Neuronal stem cell (in vitro differentiated cells): ENCODE data around the gene DPYSL5.
"Not testable (repeated sequence)": the region's sequence is repeated elsewhere in the genome, so short reads cannot be mapped to it uniquely, and the experiment has no call there.

Experiments used
- DNase-seq: peaks from one replicate; pipeline ENCODE4 v3.0.0-alpha.2; 2013; ENCODE audit warnings: low spot score
- H2AFZ ChIP-seq: one replicate; pipeline ENCODE4 v1.6.1; 2013; ENCODE audit warnings: mild to moderate bottlenecking, low read length, inconsistent platforms
- H2AK5ac ChIP-seq: 2 replicates; pipeline ENCODE4 v1.6.1; 2013; ENCODE audit warnings: low read depth, mild to moderate bottlenecking, inconsistent platforms, low read length, moderate library complexity, mixed read lengths
- H2BK120ac ChIP-seq: 2 replicates; pipeline ENCODE4 v1.6.1; 2013; ENCODE audit warnings: low read depth, mild to moderate bottlenecking, inconsistent platforms, low read length, moderate library complexity, mixed read lengths
- H2BK12ac ChIP-seq: one replicate; pipeline ENCODE4 v1.6.1; 2013; ENCODE audit warnings: low read length, inconsistent platforms
- H2BK15ac ChIP-seq: 2 replicates; pipeline ENCODE4 v1.6.1; 2013; ENCODE audit warnings: mild to moderate bottlenecking, low read length, inconsistent platforms, mixed read lengths
- H2BK5ac ChIP-seq: one replicate; pipeline ENCODE4 v1.6.1; 2013; ENCODE audit warnings: inconsistent platforms, mild to moderate bottlenecking, low read length, moderate library complexity
- H3K14ac ChIP-seq: one replicate; pipeline ENCODE4 v1.6.1; 2013; ENCODE audit warnings: low read length, inconsistent platforms
- H3K18ac ChIP-seq: 2 replicates; pipeline ENCODE4 v1.6.1; 2013; ENCODE audit warnings: low read length, inconsistent platforms
- H3K23ac ChIP-seq: 2 replicates; pipeline ENCODE4 v1.6.1; 2013; ENCODE audit warnings: low read depth, mild to moderate bottlenecking, mixed read lengths, low read length, inconsistent platforms; ENCODE audit not compliant: poor library complexity
- H3K27ac ChIP-seq: replicated peaks from 3 replicates; pipeline ENCODE4 v1.5.1; 2013; ENCODE audit warnings: low read length, inconsistent platforms
- H3K27me3 ChIP-seq, 3 experiments: 2 replicates each; pipeline ENCODE4 v1.6.1; 2013; ENCODE audit warnings: low read length in 3 of 3, mild to moderate bottlenecking in 2 of 3, inconsistent platforms in 1 of 3, low read depth in 1 of 3, mixed read lengths in 1 of 3, moderate library complexity in 1 of 3; ENCODE audit not compliant: control insufficient read depth in 3 of 3, insufficient read depth in 3 of 3
- H3K36me3 ChIP-seq, 2 donors: replicated peaks in 1 of 2; 2 replicates each; pipeline ENCODE4 v1.6.1; 2013; ENCODE audit warnings: low read length in 2 of 2; ENCODE audit not compliant: control insufficient read depth in 2 of 2, insufficient read depth in 2 of 2
- H3K4ac ChIP-seq: 2 replicates; pipeline ENCODE4 v1.6.1; 2013; ENCODE audit warnings: inconsistent platforms, mild to moderate bottlenecking, low read length, moderate library complexity
- H3K4me1 ChIP-seq, 2 donors: 1 replicate in 1 of 2; 2 replicates in 1 of 2; pipeline ENCODE4 v1.6.1; 2013; ENCODE audit warnings: low read length in 2 of 2, low read depth in 1 of 2; ENCODE audit not compliant: control insufficient read depth in 2 of 2, insufficient read depth in 1 of 2
- H3K4me2 ChIP-seq: one replicate; pipeline ENCODE4 v1.6.1; 2013; ENCODE audit warnings: mild to moderate bottlenecking, low read length, inconsistent platforms; ENCODE audit not compliant: insufficient read depth, poor library complexity, severe bottlenecking
- H3K4me3 ChIP-seq, 2 donors: 2 replicates each; pipeline ENCODE4 v1.5.1; 2013; ENCODE audit warnings: low read length in 2 of 2, mild to moderate bottlenecking in 2 of 2, inconsistent platforms in 1 of 2, moderate library complexity in 1 of 2
- H3K79me1 ChIP-seq: one replicate; pipeline ENCODE4 v1.6.1; 2013; ENCODE audit warnings: low read depth, mild to moderate bottlenecking, inconsistent platforms, low read length, moderate library complexity
- H3K9ac ChIP-seq: one replicate; pipeline ENCODE4 v1.6.1; 2013; ENCODE audit warnings: mild to moderate bottlenecking, low read depth, low read length, inconsistent platforms; ENCODE audit not compliant: poor library complexity
- H3K9me3 ChIP-seq, 2 donors: replicated peaks in 1 of 2; 2 replicates each; pipeline versions ENCODE3 to v1.6.1; 2013; ENCODE audit warnings: low read length in 2 of 2, mild to moderate bottlenecking in 2 of 2, inconsistent platforms in 1 of 2, low read depth in 1 of 2, mixed read lengths in 1 of 2, moderate library complexity in 1 of 2; ENCODE audit not compliant: control insufficient read depth in 2 of 2, insufficient read depth in 1 of 2
- H4K8ac ChIP-seq: one replicate; pipeline ENCODE4 v1.6.1; 2013; ENCODE audit warnings: low read depth, mild to moderate bottlenecking, inconsistent platforms, low read length, moderate library complexity
- H4K91ac ChIP-seq: one replicate; pipeline ENCODE4 v1.6.1; 2013; ENCODE audit warnings: low read length, low read depth, mild to moderate bottlenecking, inconsistent platforms; ENCODE audit not compliant: poor library complexity
- WGBS, 2 donors: extraction: QIAGEN DNeasy Blood & Tissue Kit; methylation state at CpG; one replicate each; pipeline ENCODE4 v1.1.7; 2013; ENCODE audit warnings: missing lambda C conversion rate in 2 of 2, mixed read lengths in 1 of 2; ENCODE audit not compliant: insufficient read length in 2 of 2, insufficient replicate concordance in 1 of 2; ENCODE audit errors: extremely low coverage in 2 of 2; 5-methylcytosine and 5-hydroxymethylcytosine counted together

Gene DPYSL5

DNA sequence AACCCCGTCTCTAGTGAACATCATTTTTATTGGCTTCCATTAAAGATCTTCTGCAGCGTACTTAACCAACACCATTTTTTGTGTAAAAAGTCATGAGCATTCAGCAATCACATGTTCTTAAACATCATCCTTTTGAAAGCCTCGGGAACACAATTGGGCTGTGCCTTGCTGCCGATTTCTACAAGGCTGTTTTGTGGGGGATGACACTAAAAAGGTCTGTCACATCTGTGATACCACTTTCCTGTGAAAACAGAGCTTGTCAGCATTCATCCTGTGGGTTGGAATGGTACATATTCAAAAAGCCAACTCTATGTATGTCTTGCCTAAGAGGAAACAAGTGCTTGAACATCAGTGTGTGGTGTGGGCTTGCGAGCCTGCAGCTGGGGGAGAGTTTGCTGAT, 73.4 kb downstream of the DPYSL5 start:
- no peak overlapping the region for H4K91ac ChIP-seq
- H3K18ac ChIP-seq = no peak overlapping the region
- H3K4me1 ChIP-seq = peaks cover 19 to 42% of the 10 kb centered on the region in 2 donors
- no peak overlapping the region for H3K9ac ChIP-seq
- no peak overlapping the region for H2BK12ac ChIP-seq
- H2BK15ac ChIP-seq = no peak overlapping the region
- H3K4me3 ChIP-seq = no peak overlapping the region
- H2BK120ac ChIP-seq = no peak overlapping the region
- WGBS, 2 donors = no CpG with 5 or more reads among the region's 5 CpGs
- H3K9me3 ChIP-seq = no peaks in the 10 kb centered on the region
- no peak overlapping the region for H2AK5ac ChIP-seq
- DNase-seq = no peak
- no peaks in the 10 kb centered on the region for H3K27me3 ChIP-seq
- H2BK5ac ChIP-seq = no peak overlapping the region
- H2AFZ ChIP-seq = no peak overlapping the region
- no peak overlapping the region for H3K27ac ChIP-seq
- H3K36me3 ChIP-seq = peaks cover 9 to 69% of the 10 kb centered on the region in 2 donors
- no peak overlapping the region for H3K4ac ChIP-seq
- no peak overlapping the region for H3K23ac ChIP-seq
- H3K79me1 ChIP-seq = peaks cover 7% of the 10 kb centered on the region
- H4K8ac ChIP-seq = no peak overlapping the region
- no peak overlapping the region for H3K4me2 ChIP-seq
- H3K14ac ChIP-seq = no peak overlapping the region

DNA sequence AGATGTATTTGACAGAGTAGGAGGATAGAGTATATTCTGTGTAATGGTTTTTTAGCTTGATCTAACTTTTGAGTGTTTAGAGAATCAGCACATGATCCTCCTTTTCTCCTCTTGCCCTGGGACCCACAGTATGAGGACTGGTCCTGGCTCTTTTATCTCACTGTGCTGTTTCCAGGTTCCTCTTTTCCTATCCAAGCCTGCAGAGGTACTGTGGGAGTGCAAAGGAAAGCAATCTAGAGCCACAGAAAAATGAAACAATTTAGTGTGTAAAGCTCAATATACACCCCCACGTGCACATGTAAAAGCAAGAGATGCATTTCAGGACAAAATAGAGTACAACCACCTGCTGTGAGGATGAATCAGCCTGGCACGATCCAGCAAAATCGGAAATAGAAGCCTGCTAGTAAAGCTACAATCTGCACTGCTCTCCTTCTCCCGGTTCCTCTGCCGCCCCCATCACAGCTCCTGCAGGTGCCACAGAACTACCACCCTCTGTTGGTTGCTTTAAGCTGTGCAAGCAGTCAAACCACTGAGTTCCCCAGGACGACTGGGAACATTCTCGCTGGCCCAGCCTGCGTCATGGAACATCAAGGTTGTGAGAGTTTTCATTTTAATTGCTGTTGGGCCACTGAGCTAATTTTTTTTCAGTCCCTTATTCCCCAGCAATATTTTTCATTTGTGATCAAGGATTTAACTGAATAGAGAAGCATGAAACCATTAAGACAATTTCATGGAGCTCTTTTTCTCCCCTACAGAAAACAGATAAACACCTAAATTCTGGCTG, 74.7 kb downstream of the DPYSL5 start:
- DNase-seq = no peak
- no peak overlapping the region for H4K91ac ChIP-seq
- no peak overlapping the region for H3K9ac ChIP-seq
- no peak overlapping the region for H2BK12ac ChIP-seq
- no peak overlapping the region for H2AK5ac ChIP-seq
- H3K4me2 ChIP-seq = no peak overlapping the region
- peaks cover 12 to 72% of the 10 kb centered on the region in 2 donors for H3K36me3 ChIP-seq
- no peak overlapping the region for H2BK5ac ChIP-seq
- H3K4me3 ChIP-seq = no peak overlapping the region
- H3K9me3 ChIP-seq = peaks cover 0 to 2% of the 10 kb centered on the region in 2 donors
- H2BK120ac ChIP-seq = no peak overlapping the region
- H3K4me1 ChIP-seq = peaks cover 19 to 42% of the 10 kb centered on the region in 2 donors
- H3K14ac ChIP-seq = no peak overlapping the region
- no peaks in the 10 kb centered on the region for H3K27me3 ChIP-seq
- no peak overlapping the region for H3K18ac ChIP-seq
- WGBS, 2 donors = no CpG with 5 or more reads among the region's 8 CpGs
- no peak overlapping the region for H4K8ac ChIP-seq
- H2AFZ ChIP-seq = no peak overlapping the region
- H3K4ac ChIP-seq = no peak overlapping the region
- peaks cover 8% of the 10 kb centered on the region for H3K79me1 ChIP-seq
- no peak overlapping the region for H3K23ac ChIP-seq
- no peak overlapping the region for H2BK15ac ChIP-seq
- peak overlapping the region; percentile 8 for H3K27ac ChIP-seq

DNA sequence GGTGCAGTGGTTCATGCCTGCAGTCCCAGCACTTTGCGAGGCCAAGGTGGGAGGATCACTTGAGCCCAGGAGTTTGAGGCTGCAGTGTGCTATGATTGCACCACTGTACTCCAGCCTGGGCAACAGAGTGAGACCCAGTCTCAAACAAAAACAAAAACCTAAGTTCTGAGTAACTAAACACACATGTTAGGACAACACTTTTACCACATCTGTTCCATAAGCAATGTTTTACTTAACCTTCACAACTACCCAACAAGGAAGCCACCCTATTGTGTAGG, 75.2 kb downstream of the DPYSL5 start:
- not testable (repeated sequence) for H3K23ac ChIP-seq, H3K9me3 ChIP-seq

DNA sequence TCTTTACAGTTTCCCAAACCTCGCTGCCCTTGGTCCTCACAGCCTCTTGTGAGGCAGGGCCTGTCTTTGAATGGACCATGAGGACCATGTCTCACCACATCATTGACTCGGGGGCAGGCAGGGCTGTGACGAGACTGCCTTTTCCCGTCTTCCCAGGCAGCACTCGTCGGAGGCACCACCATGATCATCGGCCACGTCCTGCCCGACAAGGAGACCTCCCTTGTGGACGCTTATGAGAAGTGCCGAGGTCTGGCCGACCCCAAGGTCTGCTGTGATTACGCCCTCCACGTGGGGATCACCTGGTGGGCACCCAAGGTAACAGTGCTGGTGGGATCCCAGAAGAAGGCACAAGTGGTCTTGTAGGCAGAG, 76.8 kb downstream of the DPYSL5 start:
- Histone ChIP-seq H3K23ac (no peak overlapping the region), H2AFZ (no peak overlapping the region), H2BK120ac (no peak overlapping the region), H3K79me1 (peaks cover 8% of the 10 kb centered on the region), H3K36me3 (peaks cover 20 to 74% of the 10 kb centered on the region in 2 donors), H3K14ac (no peak overlapping the region), H2AK5ac (peak overlapping the region; percentile 77), H4K91ac (no peak overlapping the region), H3K4me3 (no peak overlapping the region), H2BK15ac (no peak overlapping the region), H3K18ac (peak overlapping the region; percentile 66), H3K4me2 (no peak overlapping the region), H3K27me3 (no peaks in the 10 kb centered on the region), H3K27ac (peak overlapping the region; percentile 74), H4K8ac (no peak overlapping the region), H2BK5ac (peak overlapping the region; percentile 91), H3K4me1 (peaks cover 20 to 39% of the 10 kb centered on the region in 2 donors), H3K9me3 (peaks cover 0 to 2% of the 10 kb centered on the region in 2 donors), H3K4ac (no peak overlapping the region), H2BK12ac (peak overlapping the region; percentile 82), H3K9ac (no peak overlapping the region)
- WGBS, 2 donors = no CpG with 5 or more reads among the region's 14 CpGs
- no peak for DNase-seq

More for the DNA sequence above, 75.2 kb downstream of the DPYSL5 start:
- not testable (repeated sequence) for H3K14ac ChIP-seq, H3K18ac ChIP-seq, H3K9ac ChIP-seq, H4K91ac ChIP-seq, H2AFZ ChIP-seq, H2BK15ac ChIP-seq, H3K79me1 ChIP-seq, H2BK5ac ChIP-seq, DNase-seq, H3K27ac ChIP-seq, H2BK120ac ChIP-seq, H2AK5ac ChIP-seq, H2BK12ac ChIP-seq, H3K4me3 ChIP-seq, H4K8ac ChIP-seq, H3K4ac ChIP-seq, H3K27me3 ChIP-seq, H3K4me2 ChIP-seq
- Histone ChIP-seq H3K4me1 (peaks cover 18 to 41% of the 10 kb centered on the region in 2 donors), H3K36me3 (peaks cover 13 to 74% of the 10 kb centered on the region in 2 donors)
- whole genome bisulfite sequencing, 2 donors = no CpG with 5 or more reads among the region's 1 CpG
